ENCODE data around the gene RNGTT.
A peak's percentile ranks its signal among the peaks of the same experiment; 100 is the strongest.

Gene RNGTT

DNA sequence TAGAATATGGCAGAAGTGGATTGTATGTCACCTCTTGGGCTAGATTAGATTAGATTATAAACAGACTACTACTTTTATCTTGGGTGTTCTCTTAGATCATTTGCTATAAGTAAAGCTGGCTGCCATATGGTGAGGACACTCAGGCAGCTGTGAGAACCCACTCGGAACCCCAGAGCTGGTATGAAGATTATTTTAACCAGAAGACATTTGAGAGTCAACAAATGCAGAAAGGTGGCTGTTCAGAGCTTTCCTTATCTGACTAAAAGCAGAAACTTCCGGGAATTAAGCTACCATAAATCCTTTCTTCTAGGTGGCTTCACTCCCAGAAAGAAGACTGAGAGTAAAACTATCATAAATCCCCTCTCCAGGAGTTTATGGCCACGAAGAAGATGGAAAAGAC, 91.9 kb downstream of the RNGTT start:
- no peak for FAIRE-seq
- no peak for DNase-seq (ENCODE audit: insufficient read length, low spot score)
- TF ChIP-seq TAF1 (IDR thresholded peaks at IDR 0.05; ENCODE audit: low read depth, low read length), result no peak
- TF ChIP-seq PAX5 (IDR thresholded peaks at IDR 0.05; ENCODE audit: insufficient read depth, low read length, severe bottlenecking), result no peak
- no peak for TF ChIP-seq POLR2A (IDR thresholded peaks at IDR 0.05; ENCODE audit: low read depth, low read length)
- TF ChIP-seq POLR2AphosphoS5 (IDR thresholded peaks at IDR 0.05; ENCODE audit: low read depth, low read length), result no peak
- TF ChIP-seq POU2F2 (IDR thresholded peaks at IDR 0.05; ENCODE audit: low read depth, low read length), result no peak
- TF ChIP-seq SPI1 (IDR thresholded peaks at IDR 0.05; ENCODE audit: low read depth, low read length), result no peak

DNA sequence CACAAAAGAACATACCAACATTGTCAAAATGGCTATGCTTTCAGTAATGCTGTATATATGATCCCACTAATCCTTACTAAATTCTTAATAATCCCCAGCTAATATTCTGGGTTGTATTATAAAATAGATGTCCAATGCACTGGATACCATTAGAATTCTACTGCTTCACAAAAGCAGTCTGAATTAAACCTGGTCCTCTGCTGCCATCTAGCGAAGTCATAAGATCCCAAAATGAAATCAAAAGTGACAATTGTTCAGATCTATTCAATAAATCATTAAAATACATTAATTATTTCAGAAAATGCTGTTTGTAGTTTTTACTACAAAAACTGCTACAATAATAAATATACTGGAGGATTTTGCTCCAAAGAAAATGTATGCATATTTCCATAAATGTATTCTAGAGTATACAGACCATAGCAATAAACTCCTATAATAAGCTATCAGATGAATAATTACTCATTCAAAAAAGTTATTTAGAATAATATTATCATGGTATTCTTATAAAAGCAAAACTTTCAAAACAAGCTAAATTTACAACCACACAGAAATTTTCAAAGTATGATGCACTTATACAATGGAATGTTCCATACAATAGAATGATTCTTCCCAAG, 92.6 kb downstream of the RNGTT start:
- DNase-seq (ENCODE audit: insufficient read length, low spot score) (no peak), FAIRE-seq (peak; percentile 81)
- TF ChIP-seq POLR2A (IDR thresholded peaks at IDR 0.05; ENCODE audit: low read depth, low read length) (no peak), PAX5 (IDR thresholded peaks at IDR 0.05; ENCODE audit: insufficient read depth, low read length, severe bottlenecking) (no peak), SPI1 (IDR thresholded peaks at IDR 0.05; ENCODE audit: low read depth, low read length) (no peak), POLR2AphosphoS5 (IDR thresholded peaks at IDR 0.05; ENCODE audit: low read depth, low read length) (no peak), TAF1 (IDR thresholded peaks at IDR 0.05; ENCODE audit: low read depth, low read length) (no peak), POU2F2 (IDR thresholded peaks at IDR 0.05; ENCODE audit: low read depth, low read length) (no peak)

GRCh38 chr6:88869263-88870020, 94.0 kb downstream of the RNGTT start:
- DNase-seq (ENCODE audit: insufficient read length, low spot score) (no peak), FAIRE-seq (peak; percentile 33)
- TF ChIP-seq POLR2AphosphoS5 (IDR thresholded peaks at IDR 0.05; ENCODE audit: low read depth, low read length) (no peak), SPI1 (IDR thresholded peaks at IDR 0.05; ENCODE audit: low read depth, low read length) (no peak), TAF1 (IDR thresholded peaks at IDR 0.05; ENCODE audit: low read depth, low read length) (no peak), POU2F2 (IDR thresholded peaks at IDR 0.05; ENCODE audit: low read depth, low read length) (no peak), PAX5 (IDR thresholded peaks at IDR 0.05; ENCODE audit: insufficient read depth, low read length, severe bottlenecking) (no peak), POLR2A (IDR thresholded peaks at IDR 0.05; ENCODE audit: low read depth, low read length) (no peak)

GRCh38 chr6:88867841-88868731, 95.3 kb downstream of the RNGTT start:
- FAIRE-seq (no peak), DNase-seq (ENCODE audit: insufficient read length, low spot score) (no peak)
- TF ChIP-seq POLR2AphosphoS5 (IDR thresholded peaks at IDR 0.05; ENCODE audit: low read depth, low read length), result no peak
- TF ChIP-seq SPI1 (IDR thresholded peaks at IDR 0.05; ENCODE audit: low read depth, low read length), result no peak
- TF ChIP-seq POU2F2 (IDR thresholded peaks at IDR 0.05; ENCODE audit: low read depth, low read length), result no peak
- no peak for TF ChIP-seq POLR2A (IDR thresholded peaks at IDR 0.05; ENCODE audit: low read depth, low read length)
- TF ChIP-seq TAF1 (IDR thresholded peaks at IDR 0.05; ENCODE audit: low read depth, low read length), result no peak
- no peak for TF ChIP-seq PAX5 (IDR thresholded peaks at IDR 0.05; ENCODE audit: insufficient read depth, low read length, severe bottlenecking)

DNA sequence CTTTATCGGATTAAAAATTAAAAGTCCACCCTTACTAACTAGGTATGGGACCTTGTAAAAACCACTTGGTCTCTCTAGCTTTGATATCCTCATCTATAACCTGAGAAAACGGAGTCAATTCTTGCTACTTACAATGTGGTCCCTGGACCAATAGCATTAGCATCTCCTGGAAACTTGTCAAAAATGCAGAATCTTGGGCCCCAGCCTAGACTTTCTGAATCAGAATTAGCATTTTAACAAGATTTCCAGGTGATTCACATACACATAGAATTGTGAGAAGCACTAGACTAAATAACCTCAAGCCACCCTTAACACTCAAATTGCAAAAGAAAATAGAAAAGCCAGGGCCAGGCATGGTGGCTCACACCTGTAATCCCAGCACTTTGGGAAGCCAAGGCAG, 96.6 kb downstream of the RNGTT start:
- FAIRE-seq (no peak), DNase-seq (ENCODE audit: insufficient read length, low spot score) (no peak)
- no peak for TF ChIP-seq POLR2A (IDR thresholded peaks at IDR 0.05; ENCODE audit: low read depth, low read length)
- TF ChIP-seq TAF1 (IDR thresholded peaks at IDR 0.05; ENCODE audit: low read depth, low read length), result no peak
- TF ChIP-seq POU2F2 (IDR thresholded peaks at IDR 0.05; ENCODE audit: low read depth, low read length), result no peak
- no peak for TF ChIP-seq POLR2AphosphoS5 (IDR thresholded peaks at IDR 0.05; ENCODE audit: low read depth, low read length)
- TF ChIP-seq PAX5 (IDR thresholded peaks at IDR 0.05; ENCODE audit: insufficient read depth, low read length, severe bottlenecking), result no peak
- TF ChIP-seq SPI1 (IDR thresholded peaks at IDR 0.05; ENCODE audit: low read depth, low read length), result no peak

GRCh38 chr6:88865275-88865674, 98.1 kb downstream of the RNGTT start:
- DNase-seq (ENCODE audit: insufficient read length, low spot score) (no peak), FAIRE-seq (no peak)
- TF ChIP-seq POLR2AphosphoS5 (IDR thresholded peaks at IDR 0.05; ENCODE audit: low read depth, low read length), result no peak
- no peak for TF ChIP-seq TAF1 (IDR thresholded peaks at IDR 0.05; ENCODE audit: low read depth, low read length)
- no peak for TF ChIP-seq SPI1 (IDR thresholded peaks at IDR 0.05; ENCODE audit: low read depth, low read length)
- no peak for TF ChIP-seq POLR2A (IDR thresholded peaks at IDR 0.05; ENCODE audit: low read depth, low read length)
- no peak for TF ChIP-seq PAX5 (IDR thresholded peaks at IDR 0.05; ENCODE audit: insufficient read depth, low read length, severe bottlenecking)
- no peak for TF ChIP-seq POU2F2 (IDR thresholded peaks at IDR 0.05; ENCODE audit: low read depth, low read length)

GRCh38 chr6:88864359-88865054, 98.9 kb downstream of the RNGTT start:
- TF ChIP-seq POLR2A (IDR thresholded peaks at IDR 0.05; ENCODE audit: low read depth, low read length) (no peak), SPI1 (IDR thresholded peaks at IDR 0.05; ENCODE audit: low read depth, low read length) (no peak), POLR2AphosphoS5 (IDR thresholded peaks at IDR 0.05; ENCODE audit: low read depth, low read length) (no peak), TAF1 (IDR thresholded peaks at IDR 0.05; ENCODE audit: low read depth, low read length) (no peak), POU2F2 (IDR thresholded peaks at IDR 0.05; ENCODE audit: low read depth, low read length) (no peak), PAX5 (IDR thresholded peaks at IDR 0.05; ENCODE audit: insufficient read depth, low read length, severe bottlenecking) (no peak)
- FAIRE-seq (peak; percentile 52), DNase-seq (ENCODE audit: insufficient read length, low spot score) (no peak)

GRCh38 chr6:88860310-88860709, 103.1 kb downstream of the RNGTT start:
- no peak for TF ChIP-seq POLR2AphosphoS5 (IDR thresholded peaks at IDR 0.05; ENCODE audit: low read depth, low read length)
- no peak for TF ChIP-seq TAF1 (IDR thresholded peaks at IDR 0.05; ENCODE audit: low read depth, low read length)
- TF ChIP-seq SPI1 (IDR thresholded peaks at IDR 0.05; ENCODE audit: low read depth, low read length), result no peak
- TF ChIP-seq POLR2A (IDR thresholded peaks at IDR 0.05; ENCODE audit: low read depth, low read length), result no peak
- no peak for TF ChIP-seq PAX5 (IDR thresholded peaks at IDR 0.05; ENCODE audit: insufficient read depth, low read length, severe bottlenecking)
- TF ChIP-seq POU2F2 (IDR thresholded peaks at IDR 0.05; ENCODE audit: low read depth, low read length), result no peak
- DNase-seq (ENCODE audit: insufficient read length, low spot score) (no peak), FAIRE-seq (no peak)

Measured in GM12891 (cell line).